HG03039 (cell line): ENCODE data around the gene POP4.
"Not testable (repeated sequence)": the region's sequence is repeated elsewhere in the genome, so short reads cannot be mapped to it uniquely, and the experiment has no call there.

ENCODE experiments used
- ATAC-seq: cut with Tn5 transposase; IDR thresholded peaks from one replicate; pipeline ENCODE4 v1.9.1; 2021; ENCODE audit warnings: mild to moderate bottlenecking, moderate library complexity; ENCODE audit not compliant: unreplicated experiment

The POP4 gene

GRCh38 chr19:29605653-29606419 lies at the start of gene POP4:
POP4 (plus strand) TSS chr19:29606283; CDS start chr19:29606319, 36 bp downstream.
- peak; percentile 63 for ATAC-seq

GRCh38 chr19:29559110-29559509 lies 47.0 kb upstream of the POP4 start:
- not testable (repeated sequence) for ATAC-seq

GRCh38 chr19:29559743-29560142 lies 46.3 kb upstream of the POP4 start:
- ATAC-seq: no peak

- ATAC-seq: no peak
Observed at GRCh38 chr19:29560313-29561075, 45.6 kb upstream of the POP4 start.

GRCh38 chr19:29561601-29562000 lies 44.5 kb upstream of the POP4 start:
- no peak for ATAC-seq

- ATAC-seq: no peak
Observed at GRCh38 chr19:29562299-29563297, 43.5 kb upstream of the POP4 start.

GRCh38 chr19:29563486-29564101 lies 42.5 kb upstream of the POP4 start:
- no peak for ATAC-seq

- no peak for ATAC-seq
Observed at GRCh38 chr19:29564574-29565005, 41.5 kb upstream of the POP4 start.

- ATAC-seq: no peak
Observed at GRCh38 chr19:29565171-29565570, 40.9 kb upstream of the POP4 start.

- no peak for ATAC-seq
Observed at GRCh38 chr19:29566496-29567054, 39.5 kb upstream of the POP4 start.

- no peak for ATAC-seq
Observed at GRCh38 chr19:29567366-29567915, 38.6 kb upstream of the POP4 start.

GRCh38 chr19:29568036-29569025 lies 37.8 kb upstream of the POP4 start:
- ATAC-seq: no peak

GRCh38 chr19:29569038-29569911 lies 36.8 kb upstream of the POP4 start:
- ATAC-seq: no peak

- no peak for ATAC-seq
Observed at GRCh38 chr19:29571181-29571580, 34.9 kb upstream of the POP4 start.

- ATAC-seq: no peak
Observed at GRCh38 chr19:29573486-29573885, 32.6 kb upstream of the POP4 start.

- no peak for ATAC-seq
Observed at GRCh38 chr19:29574510-29574909, 31.6 kb upstream of the POP4 start.

- no peak for ATAC-seq
Observed at GRCh38 chr19:29576046-29576606, 30.0 kb upstream of the POP4 start.
